ENCODE measurements around the gene ECD.

Gene ECD

GRCh38 chr10:73167783-73168464 is at the start of gene ECD, which contains the start of gene FAM149B1:
TSS of gene ECD (minus strand) at chr10:73168008. CDS start at chr10:73163937, 4,071 bp downstream.
TSS of gene FAM149B1 (plus strand) at chr10:73168119. CDS start at chr10:73168340, 221 bp downstream.
- DNase-seq: peak; percentile 83 to 94 (median 89)

- DNase-seq: no peak
Measured at GRCh38 chr10:73215749-73216148, 47.9 kb upstream of the ECD start.

GRCh38 chr10:73211106-73211811 is 43.5 kb upstream of the ECD start:
- no peak for DNase-seq

- no peak for DNase-seq
Measured at GRCh38 chr10:73210395-73211105, 42.7 kb upstream of the ECD start.

- no peak for DNase-seq
Measured at GRCh38 chr10:73209705-73210104, 41.9 kb upstream of the ECD start.

GRCh38 chr10:73207883-73208282 is 40.1 kb upstream of the ECD start:
- no peak for DNase-seq

GRCh38 chr10:73206385-73206784 is 38.6 kb upstream of the ECD start:
- DNase-seq: no peak

GRCh38 chr10:73205890-73206289 is 38.1 kb upstream of the ECD start:
- no peak for DNase-seq

- DNase-seq: no peak
Measured at GRCh38 chr10:73205081-73205480, 37.3 kb upstream of the ECD start.

- DNase-seq: no peak
Measured at GRCh38 chr10:73190188-73190587, 22.4 kb upstream of the ECD start.

- DNase-seq: no peak
Measured at GRCh38 chr10:73186266-73186665, 18.5 kb upstream of the ECD start.

- no peak for DNase-seq
Measured at GRCh38 chr10:73183667-73184281, 16.0 kb upstream of the ECD start.

GRCh38 chr10:73182568-73182967 is 14.8 kb upstream of the ECD start:
- DNase-seq: no peak

- no peak for DNase-seq
Measured at GRCh38 chr10:73174148-73174925, 6.5 kb upstream of the ECD start.

- no peak for DNase-seq
Measured at GRCh38 chr10:73172867-73173266, 5.1 kb upstream of the ECD start.

GRCh38 chr10:73169320-73169719 is 1.5 kb upstream of the ECD start:
- no peak for DNase-seq

GRCh38 chr10:73168465-73168803 is 626 bp upstream of the ECD start:
- DNase-seq: no peak

GRCh38 chr10:73167458-73167782 is 388 bp downstream of the ECD start:
- DNase-seq: peak in 1 of 6 experiments; percentile 16

- DNase-seq: no peak
Measured at GRCh38 chr10:73166972-73167371, 836 bp downstream of the ECD start.

GRCh38 chr10:73163096-73163495 is 4.7 kb downstream of the ECD start:
- DNase-seq: no peak

- no peak for DNase-seq
Measured at GRCh38 chr10:73161662-73162061, 6.1 kb downstream of the ECD start.

GRCh38 chr10:73161079-73161478 is 6.7 kb downstream of the ECD start:
- DNase-seq: no peak
